GM18951 (cell line): Measurements from ENCODE around the gene DESI2.

Experiments used
- POLR2A ChIP-seq: IDR thresholded peaks from 4 replicates; pipeline ENCODE4 v1.6.1; 2011; ENCODE audit warnings: mild to moderate bottlenecking; ENCODE audit not compliant: insufficient read length, insufficient read depth; ENCODE audit errors: extremely low read depth
- in situ Hi-C: fragments of 300-500 bp; cut with MboI; formaldehyde crosslinking; loops from one replicate; pipeline ENCODE4 v1.12.0; 2022; ENCODE audit warnings: low sequenced_read_pairs, mixed read lengths, inconsistent platforms; ENCODE audit not compliant: unreplicated experiment

Gene DESI2

DNA sequence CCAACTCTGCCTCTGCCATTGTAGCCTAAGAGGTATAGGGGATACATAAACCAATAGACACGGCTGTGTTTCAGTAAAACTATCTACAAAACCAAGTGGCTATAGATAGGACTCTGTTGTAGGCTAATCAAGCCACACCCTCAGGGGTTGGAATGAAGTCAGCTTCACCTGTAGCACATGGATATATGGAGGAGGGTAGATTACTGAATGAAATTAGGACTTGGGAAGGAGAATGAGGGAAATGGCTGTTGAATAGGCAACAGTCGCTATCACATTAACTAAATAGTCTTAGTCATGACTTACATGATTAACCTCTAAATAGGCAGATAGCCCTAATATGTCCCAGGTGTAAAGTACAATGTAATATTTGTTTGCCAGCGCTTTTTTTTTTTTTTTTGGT is 49.7 kb downstream of the DESI2 start:
- in situ Hi-C loops, result no loop called here
- TF ChIP-seq POLR2A, result no peak

DNA sequence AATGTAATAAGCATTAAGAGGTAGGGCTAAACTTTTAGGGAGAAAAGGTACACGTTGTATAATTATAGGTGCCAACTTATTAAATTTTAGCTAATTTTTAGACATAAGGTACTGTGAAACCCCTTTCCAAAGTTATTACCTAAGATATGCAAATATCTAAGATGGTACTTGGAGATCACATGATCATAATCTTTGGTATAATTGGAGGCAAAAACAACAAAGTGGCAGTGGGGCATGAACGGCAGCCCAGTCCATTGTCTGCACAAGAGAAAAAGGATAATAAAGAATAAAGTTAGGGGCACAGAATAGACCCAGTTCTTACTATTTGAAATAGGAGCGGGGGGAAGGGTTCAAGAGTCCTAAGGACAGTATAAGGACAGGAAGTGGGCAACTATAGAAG is 51.2 kb downstream of the DESI2 start:
- in situ Hi-C loops, result no loop called here
- TF ChIP-seq POLR2A, result no peak

DNA sequence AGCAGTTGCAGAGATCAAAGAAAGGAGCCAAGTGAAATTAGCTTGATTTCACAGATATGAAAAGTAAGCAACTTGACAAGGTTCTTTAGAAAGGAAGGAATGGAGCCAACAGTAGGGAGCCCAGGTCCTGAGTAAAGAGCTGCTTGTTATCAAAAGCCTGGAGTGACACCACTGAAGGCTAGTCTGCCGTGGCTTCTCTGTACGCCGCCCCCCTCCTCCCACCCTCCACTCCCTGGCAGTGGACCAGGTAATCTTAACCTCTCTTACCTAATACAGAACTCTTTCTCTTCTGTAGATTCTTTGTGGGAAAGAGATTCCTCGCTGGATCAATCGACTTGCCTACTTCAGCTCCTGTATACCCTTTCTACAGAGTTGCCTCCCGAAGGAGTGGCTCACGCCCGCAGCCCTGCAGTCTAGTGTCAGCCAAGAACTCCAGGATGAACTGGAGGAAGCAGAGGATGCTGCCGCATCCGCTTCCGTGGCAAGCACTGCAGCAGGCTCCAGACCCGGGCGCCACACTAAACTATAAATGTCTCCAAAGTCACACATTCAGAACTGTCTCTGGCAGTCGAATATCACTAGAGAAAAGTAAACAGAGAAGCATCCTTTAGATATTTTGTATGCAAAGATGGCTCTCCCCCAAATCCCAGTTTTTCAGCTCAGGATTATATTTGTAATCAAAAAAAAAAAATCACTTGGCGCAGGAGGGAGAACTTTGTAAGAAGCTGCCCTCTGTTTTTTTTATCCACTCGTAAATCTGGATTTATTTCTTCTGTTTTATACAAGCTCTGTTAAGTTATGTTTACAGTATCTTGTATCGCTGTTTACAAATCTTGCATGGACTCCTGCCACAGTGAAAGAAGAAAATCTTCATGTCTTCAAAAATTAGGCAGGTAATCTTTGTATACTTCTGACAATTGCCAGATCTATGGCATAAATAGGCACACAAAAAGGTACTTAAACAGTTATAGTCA is 52.6 kb downstream of the DESI2 start:
- in situ Hi-C loops, result no loop called here
- TF ChIP-seq POLR2A, result no peak

DNA sequence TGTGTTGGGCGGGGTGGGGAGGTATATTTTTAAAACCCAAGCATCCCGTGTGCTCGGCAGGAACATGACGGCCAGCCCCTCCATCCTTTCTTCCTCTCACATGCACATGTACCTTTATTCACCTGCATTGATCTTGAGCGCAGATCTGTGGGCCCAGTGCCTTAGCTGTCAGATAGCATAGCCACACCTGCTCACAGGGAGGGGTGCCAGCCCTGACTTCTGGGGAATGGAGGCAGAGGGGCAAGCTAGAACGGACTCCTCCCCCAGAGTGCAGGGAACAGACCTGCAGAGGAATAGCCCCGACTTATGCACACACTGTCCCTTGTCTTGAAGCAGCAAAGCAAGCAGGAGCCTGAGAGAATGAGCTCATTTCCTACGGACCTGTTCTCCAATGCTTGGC is 56.1 kb downstream of the DESI2 start:
- in situ Hi-C loops, result no loop called here
- no peak for TF ChIP-seq POLR2A

DNA sequence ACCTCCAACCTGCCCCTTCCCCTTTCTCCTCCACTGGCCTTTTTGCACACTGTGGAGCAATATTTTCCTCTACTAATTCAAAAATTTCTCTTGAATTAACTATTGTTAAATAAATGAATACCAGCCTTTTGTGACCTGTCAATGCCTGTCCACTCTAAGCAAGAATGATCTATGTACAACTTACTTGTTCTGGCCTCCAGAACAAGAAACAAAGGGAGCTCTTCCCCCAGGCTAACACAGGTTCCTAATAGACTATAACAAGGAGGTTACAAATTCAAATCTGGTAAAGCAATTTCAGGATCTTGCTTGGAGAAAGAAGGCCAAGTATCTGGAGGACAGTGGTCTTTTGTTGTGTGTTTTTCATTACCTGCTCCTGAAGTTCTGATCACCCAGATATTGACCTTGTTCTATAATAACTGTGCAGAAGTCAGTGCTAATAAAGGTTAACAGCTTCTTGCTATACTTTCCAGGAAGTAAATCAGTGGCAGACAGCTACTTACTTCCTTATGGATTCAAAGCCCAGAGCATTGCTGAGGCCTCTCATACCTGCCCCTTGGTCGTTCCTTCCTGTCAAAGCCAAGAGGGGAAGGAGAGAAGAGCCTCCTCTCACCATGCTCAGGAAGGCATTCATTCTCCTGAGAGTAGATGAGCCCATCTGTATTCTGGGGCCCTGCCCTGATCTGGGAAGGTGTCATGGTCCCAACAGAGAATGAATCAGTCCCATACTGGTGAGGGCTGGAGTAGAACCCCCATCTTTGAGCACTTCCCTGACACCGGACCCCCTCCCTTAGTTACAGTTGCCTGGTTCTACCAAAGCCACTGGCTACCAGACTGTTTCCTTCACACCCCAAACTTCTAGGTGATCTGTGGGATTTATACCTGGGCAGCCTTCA is 56.8 kb downstream of the DESI2 start:
- no peak for TF ChIP-seq POLR2A
- in situ Hi-C loops, result no loop called here

DNA sequence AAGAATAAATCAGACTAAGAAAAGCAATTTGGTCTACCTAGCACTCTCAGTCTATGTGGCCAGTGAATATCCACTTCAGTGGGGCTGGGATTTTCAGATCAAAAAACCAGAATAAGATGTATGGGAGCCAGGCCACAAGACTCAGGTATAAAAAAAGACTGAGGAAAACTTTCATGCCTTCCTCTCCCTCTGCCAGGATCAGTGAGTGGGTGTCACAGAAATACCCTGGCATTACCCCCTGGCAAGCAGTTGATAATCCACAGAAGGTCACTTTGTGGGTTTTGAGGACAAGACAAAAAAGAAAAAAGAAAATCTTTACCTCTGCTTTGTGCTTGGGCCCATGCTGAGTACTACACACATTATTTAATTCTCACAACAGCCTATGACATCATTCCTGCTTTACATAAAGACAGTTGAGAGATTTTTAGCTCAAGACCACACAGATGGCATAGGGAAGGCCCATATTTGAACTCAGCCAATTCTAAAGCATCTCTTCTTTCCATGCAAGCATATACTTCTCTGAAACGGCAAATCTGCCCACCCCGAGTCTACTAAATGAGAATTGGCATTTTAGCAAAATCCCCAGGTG is 57.6 kb downstream of the DESI2 start:
- no peak for TF ChIP-seq POLR2A
- in situ Hi-C loops, result no loop called here

DNA sequence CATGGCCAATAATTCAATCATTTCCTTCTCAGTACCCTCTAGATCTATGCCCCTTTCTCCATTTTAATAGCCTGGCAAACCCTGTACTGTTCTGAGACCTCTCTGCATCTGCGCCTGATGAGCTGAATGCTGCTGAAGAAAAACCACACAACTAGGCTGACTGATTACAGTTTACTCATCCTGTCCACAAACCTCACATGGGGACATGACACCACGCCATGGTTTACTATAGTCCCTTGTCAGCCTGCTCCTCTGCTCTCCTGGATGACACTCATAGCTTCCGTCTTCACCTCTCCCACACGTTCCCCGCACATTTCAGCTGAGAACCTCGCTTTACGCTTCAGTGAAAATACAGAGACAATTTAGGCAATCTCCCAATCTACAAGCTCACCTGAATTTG is 59.7 kb downstream of the DESI2 start:
- in situ Hi-C loops, result no loop called here
- no peak for TF ChIP-seq POLR2A

DNA sequence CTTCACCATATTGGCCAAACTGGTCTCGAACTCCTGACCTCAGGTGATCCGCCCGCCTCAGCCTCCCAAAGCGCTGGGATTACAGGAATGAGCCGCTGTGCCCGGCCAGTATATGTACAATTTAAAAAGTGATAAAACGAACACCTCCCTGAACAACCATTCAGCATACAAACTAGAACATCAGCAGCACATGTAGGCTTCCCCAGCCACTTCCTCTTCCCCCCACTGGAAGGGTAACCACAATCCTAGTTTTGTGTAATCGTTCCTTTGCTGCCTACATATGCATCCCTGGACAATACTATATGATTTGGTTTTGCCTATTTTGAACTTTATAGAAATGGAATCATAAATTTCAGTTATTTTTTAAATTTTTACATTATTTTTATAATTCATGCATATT is 60.4 kb downstream of the DESI2 start:
- in situ Hi-C loops, result no loop called here
- TF ChIP-seq POLR2A, result no peak

DNA sequence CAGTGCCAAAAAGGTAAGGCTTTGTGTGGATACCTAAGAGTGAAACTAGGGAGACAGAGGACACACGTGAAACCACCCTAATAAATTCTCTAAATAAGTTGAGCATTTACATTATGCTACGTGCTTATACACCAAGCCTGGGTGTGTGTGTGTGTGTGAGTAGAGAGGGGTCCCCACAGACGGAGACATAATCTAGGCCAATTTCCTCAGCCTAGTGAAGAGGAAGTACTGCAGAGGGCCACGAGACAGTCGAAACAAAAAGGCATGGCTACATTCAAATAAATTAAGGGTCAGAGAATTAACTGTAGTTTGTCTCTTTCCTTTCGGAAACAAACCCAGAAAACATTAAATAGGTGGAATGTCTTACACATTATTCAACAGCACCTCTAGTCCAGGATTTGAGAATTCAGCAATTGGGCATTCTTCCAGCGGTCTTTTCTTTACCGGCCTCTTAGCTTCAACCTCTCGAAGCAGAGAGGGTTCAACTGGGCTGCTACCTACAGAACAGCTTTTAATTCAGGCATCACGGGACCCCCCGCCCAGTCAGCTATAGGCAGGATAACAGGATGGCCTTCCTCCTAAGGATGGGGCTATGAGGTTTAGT is 75.0 kb downstream of the DESI2 start:
- in situ Hi-C loops, result no loop called here
- TF ChIP-seq POLR2A, result no peak

DNA sequence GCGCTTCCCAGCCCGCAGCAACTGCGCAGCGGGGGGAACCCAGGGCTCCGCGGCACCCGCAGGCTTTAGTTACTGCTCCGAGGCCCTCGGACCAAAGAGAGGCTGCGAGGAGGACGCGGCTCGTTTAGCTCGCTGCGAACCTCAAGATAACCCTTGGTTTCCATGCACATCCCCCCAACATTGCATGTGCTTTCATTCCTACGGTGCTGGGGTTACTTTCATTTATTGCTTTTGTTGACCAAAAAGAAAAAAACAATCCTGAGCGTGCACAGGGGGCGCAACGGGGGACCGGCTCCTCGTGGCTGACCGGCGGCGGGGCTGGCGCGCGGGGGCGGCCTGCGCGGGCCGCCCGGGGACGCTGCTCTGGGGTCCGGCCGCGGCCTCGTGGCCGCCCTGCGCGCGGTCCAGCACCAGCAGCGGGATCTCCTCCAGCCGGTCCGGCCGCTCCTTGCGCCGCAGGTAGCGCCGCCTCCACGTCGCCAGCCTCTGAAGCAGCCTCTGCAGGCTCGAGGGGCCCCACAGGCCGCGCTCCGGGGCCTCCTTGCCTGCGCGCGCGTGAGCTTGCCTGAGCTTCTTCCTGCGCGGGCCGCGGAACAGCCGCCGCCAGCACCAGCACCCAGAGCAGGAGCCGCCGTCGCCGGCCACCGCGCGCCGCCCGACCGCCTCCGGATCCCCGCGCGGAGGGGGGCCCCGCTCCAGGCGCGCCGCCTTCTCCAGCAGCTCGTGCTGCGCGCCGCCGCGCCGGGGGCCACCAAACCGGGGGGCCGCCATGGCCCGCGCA is 77.4 kb downstream of the DESI2 start:
- in situ Hi-C loops, result no loop called here
- TF ChIP-seq POLR2A, result no peak

DNA sequence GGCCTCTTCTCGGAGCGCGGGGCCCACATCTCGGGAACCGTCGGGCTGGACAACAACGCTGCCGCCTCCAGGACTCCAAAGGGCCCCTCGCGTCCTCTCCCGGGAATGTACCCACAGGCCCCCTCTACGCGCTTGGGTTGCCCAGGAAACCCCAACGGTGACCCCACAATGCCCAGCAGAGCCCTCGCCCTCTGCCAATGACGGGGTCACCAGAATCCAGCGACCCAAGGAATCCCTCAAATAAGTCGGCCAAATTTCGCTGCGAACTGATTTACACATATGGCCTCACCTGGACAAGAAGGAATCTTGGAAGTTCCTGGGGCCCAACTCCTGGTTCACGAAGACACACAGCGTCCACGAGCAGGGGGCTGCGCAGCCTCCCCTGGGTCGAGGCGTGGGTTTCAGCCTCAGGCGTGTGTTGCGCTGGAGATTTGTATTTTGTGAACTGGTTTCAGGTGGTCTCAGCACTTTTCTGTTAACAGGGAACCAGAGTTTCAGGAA is 78.1 kb downstream of the DESI2 start:
- in situ Hi-C loops, result no loop called here
- TF ChIP-seq POLR2A, result no peak

DNA sequence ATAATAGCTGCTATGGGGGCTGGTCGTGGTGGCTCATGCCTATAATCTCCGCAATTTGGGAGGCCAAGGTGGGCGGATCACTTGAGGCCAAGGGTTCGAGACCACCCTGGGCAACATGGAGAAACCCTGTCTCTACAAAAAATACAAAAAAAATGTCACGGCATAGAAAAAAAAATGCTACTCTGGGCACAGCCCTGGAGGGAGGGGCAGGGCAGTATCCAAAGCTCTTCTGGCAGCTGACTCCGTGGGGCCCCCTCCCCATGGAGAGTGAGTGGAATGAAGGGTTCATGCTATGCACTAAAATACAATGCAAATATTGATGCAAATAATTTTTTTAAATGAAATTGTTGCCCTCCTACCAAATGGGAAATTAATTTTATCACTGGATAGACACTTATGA is 78.7 kb downstream of the DESI2 start:
- TF ChIP-seq POLR2A, result no peak
- in situ Hi-C loops, result no loop called here

DNA sequence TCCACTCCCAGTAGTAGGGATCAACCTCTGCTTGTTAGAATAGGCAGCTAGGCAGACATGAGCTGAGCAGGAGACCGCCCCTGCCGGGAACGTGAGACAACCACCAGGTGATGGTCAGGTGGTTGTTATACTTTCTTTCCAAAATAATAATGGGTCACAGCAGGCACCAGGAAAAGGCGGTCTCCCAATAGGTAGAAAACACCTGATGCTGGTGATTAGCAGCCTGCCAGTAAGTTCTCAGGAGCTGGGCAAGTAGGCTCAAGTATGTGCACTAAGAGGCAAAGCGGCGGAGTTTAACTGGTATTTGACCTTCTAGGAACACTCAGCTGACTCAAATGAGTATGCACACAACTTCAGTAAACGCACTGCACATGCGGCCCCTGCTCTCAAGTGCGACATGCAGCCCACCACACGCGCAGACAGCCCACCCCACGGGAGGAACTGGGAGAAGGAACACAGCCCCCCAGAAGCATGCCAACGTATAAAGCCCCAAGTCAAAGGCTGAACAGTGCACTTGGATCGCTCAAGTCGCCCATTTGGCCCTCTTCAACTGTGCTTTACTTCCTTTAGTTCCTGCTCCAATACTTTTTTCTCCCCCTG is 80.0 kb downstream of the DESI2 start:
- TF ChIP-seq POLR2A, result no peak
- in situ Hi-C loops, result no loop called here
